K562 (cell line): ENCODE data around the gene CNTFR. TPM values are rescaled to one million over a fixed set of nuclear protein-coding genes. Genes with fewer than 3 reads are reported as not detected.

Experiments used
- CBFA2T3 ChIP-seq: fragments of 450-650 bp; IDR thresholded peaks from 2 replicates; pipeline ENCODE4 v1.6.1; 2017
- CC2D1A ChIP-seq: fragments of 450-650 bp; IDR thresholded peaks from 2 replicates; pipeline ENCODE4 v1.6.1; 2017; ENCODE audit warnings: mild to moderate bottlenecking
- ETV5 ChIP-seq: sonication (generic); formaldehyde crosslinking; IDR thresholded peaks from 2 replicates; pipeline ENCODE4 v1.4.0; 2020; ENCODE audit warnings: low read depth, mild to moderate bottlenecking, missing genetic modification reagents
- JUND ChIP-seq, 2 experiments: IDR thresholded peaks; 2 replicates in 1 of 2; 3 replicates in 1 of 2; pipeline ENCODE4 v1.6.1; 2011; ENCODE audit warnings: borderline replicate concordance in 2 of 2, low read depth in 2 of 2, low read length in 2 of 2, improper control_type of control experiment in 1 of 2, missing biosample characterization in 1 of 2, missing genetic modification characterization in 1 of 2, missing genetic modification reagents in 1 of 2
- KHSRP ChIP-seq: fragments of 450-650 bp; IDR thresholded peaks from 2 replicates; pipeline ENCODE4 v1.6.1; 2017
- L3MBTL2 ChIP-seq: fragments of 450-650 bp; IDR thresholded peaks from 2 replicates; pipeline ENCODE4 v1.6.1; 2016; ENCODE audit warnings: mild to moderate bottlenecking, moderate library complexity
- PHF20 ChIP-seq: fragments of 450-650 bp; IDR thresholded peaks from 2 replicates; pipeline ENCODE4 v1.6.1; 2018; ENCODE audit not compliant: partially characterized antibody
- SP2 ChIP-seq: IDR thresholded peaks from 2 replicates; pipeline ENCODE4 v1.6.1; 2011; ENCODE audit warnings: mild to moderate bottlenecking, low read depth, low read length, moderate library complexity; ENCODE audit not compliant: poor library complexity, severe bottlenecking; ENCODE audit errors: extremely low read depth
- SRSF1 ChIP-seq: fragments of 200-400 bp; formaldehyde crosslinking; IDR thresholded peaks from 2 replicates; pipeline ENCODE4 v1.6.1; 2017; ENCODE audit warnings: mild to moderate bottlenecking, low read depth, low read length, moderate library complexity
- ZBTB12 ChIP-seq: fragments of 250-450 bp; sonication (Bioruptor Pico); IDR thresholded peaks from 2 replicates; pipeline ENCODE4 v1.4.0; 2020
- ZBTB40 ChIP-seq, 2 experiments: fragments of 450-650 bp in 1 of 2; sonication (generic) in 1 of 2; formaldehyde crosslinking in 1 of 2; IDR thresholded peaks; 2 replicates each; pipeline versions ENCODE4 v1.7.1 to v1.9.0; 2016 to 2022; ENCODE audit warnings: inconsistent platforms in 1 of 2, mild to moderate bottlenecking in 1 of 2, missing genetic modification reagents in 1 of 2
- ZHX1 ChIP-seq: fragments of 150-350 bp; conservative IDR thresholded peaks from 2 replicates; pipeline ENCODE4 v1.6.1; 2014; ENCODE audit warnings: low read length
- ZNF76 ChIP-seq: fragments of 250-450 bp; sonication (Bioruptor Pico); IDR thresholded peaks from 2 replicates; pipeline ENCODE4 v1.4.0; 2020; ENCODE audit warnings: mild to moderate bottlenecking, moderate library complexity, borderline replicate concordance
- polyA plus RNA-seq, 8 experiments: library from polyadenylated mRNA; depleted of rRNA in 4 of 8; stranded (reverse) in 5 of 8; unstranded in 3 of 8; fragments of >200 nt; fragmentation: Nextera tagmentation in 2 of 8; fragmentation: Illumina TruSeq in 1 of 8; extraction: Ambion mirVana in 2 of 8; extraction: Trizol in 1 of 8; gene quantifications; 2 replicates each; pipeline versions ENCODE4 v1.2.1 to v1.2.3, GENCODE V29; 2011 to 2014; ENCODE audit warnings: inconsistent platforms in 1 of 8, missing spikeins in 1 of 8
- total RNA-seq, 7 experiments: library from RNA; depleted of rRNA in 6 of 7; stranded (reverse); fragments of >200 nt in 6 of 7; fragmentation: Illumina TruSeq in 2 of 7; extraction: Trizol in 2 of 7; gene quantifications; 2 replicates each; pipeline versions ENCODE4 v1.2.1 to v1.2.3, GENCODE V29; 2011 to 2021; ENCODE audit warnings: low replicate concordance in 1 of 7

CNTFR gene
- total and polyA plus RNA-seq, 9 of the 15 experiments (the other 6 are each of a cell fraction or from before 2014, with no cell fraction given): not detected

GRCh38 chr9:34620061-34620994 lies 30.8 kb upstream of the CNTFR start, which contains the start of gene DCTN3 (continued):
- TF ChIP-seq SP2: peak; percentile 39
- no peak for TF ChIP-seq SRSF1
- TF ChIP-seq PHF20: peak; percentile 84
- TF ChIP-seq ZBTB40 (IDR thresholded peaks at IDR 0.05): peak; percentile 96
- no peak for TF ChIP-seq ZBTB40 (CRISPR knock-in tag; IDR thresholded peaks at IDR 0.05)
- TF ChIP-seq JUND (IDR thresholded peaks at IDR 0.05; ENCODE audit: borderline replicate concordance, low read depth, low read length): peak; percentile 56
- TF ChIP-seq JUND (tag; IDR thresholded peaks at IDR 0.05; ENCODE audit: borderline replicate concordance, low read depth, low read length): peak; percentile 30; the same call in 1 of the 3 replicates
- TF ChIP-seq L3MBTL2: 0 out of 2 replicates have a peak, but pooled peaks have one; percentile 5
- peak; percentile 72 for TF ChIP-seq ZBTB12 (CRISPR knock-in tag)
- no peak for TF ChIP-seq KHSRP
- TF ChIP-seq ZHX1: no peak
- no peak for TF ChIP-seq ETV5
- no peak for TF ChIP-seq CBFA2T3
- TF ChIP-seq CC2D1A: no peak
- TF ChIP-seq ZNF76: no peak
